NCI-H1694 (cell line): ENCODE measurements around the gene POTEF.
"Not testable (repeated sequence)": the region's sequence is repeated elsewhere in the genome, so short reads cannot be mapped to it uniquely, and the experiment has no call there.

ENCODE experiments used
- DNase-seq: peaks from one replicate; lab custom pipeline; 2025; lab: John Stamatoyannopoulos, UW

The POTEF gene

GRCh38 chr2:130129120-130129829 is at the start of gene POTEF:
POTEF (minus strand) TSS chr2:130129222; CDS start chr2:130120515, 8,707 bp downstream.
- not testable (repeated sequence) for DNase-seq

DNA sequence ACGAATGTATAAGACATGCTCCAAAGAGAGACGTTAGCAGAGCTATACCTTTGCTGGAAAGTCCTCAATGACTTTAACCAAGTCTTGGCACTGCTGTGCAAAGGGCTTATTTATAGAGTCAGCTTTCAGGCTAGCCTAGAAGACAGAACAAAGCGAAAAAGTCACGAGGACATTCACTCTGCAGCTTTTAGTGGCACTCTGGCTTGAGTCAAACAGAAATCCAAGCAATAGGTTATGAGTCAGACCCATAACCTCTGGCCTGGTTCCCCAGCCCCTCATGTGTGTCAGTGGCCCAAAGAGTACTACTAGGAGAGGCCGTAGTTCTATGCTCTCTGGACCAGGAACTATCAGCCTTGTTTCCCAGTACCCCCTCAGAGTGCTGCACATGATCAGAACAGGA is 45.8 kb upstream of the POTEF start:
- DNase-seq = not testable (repeated sequence)

DNA sequence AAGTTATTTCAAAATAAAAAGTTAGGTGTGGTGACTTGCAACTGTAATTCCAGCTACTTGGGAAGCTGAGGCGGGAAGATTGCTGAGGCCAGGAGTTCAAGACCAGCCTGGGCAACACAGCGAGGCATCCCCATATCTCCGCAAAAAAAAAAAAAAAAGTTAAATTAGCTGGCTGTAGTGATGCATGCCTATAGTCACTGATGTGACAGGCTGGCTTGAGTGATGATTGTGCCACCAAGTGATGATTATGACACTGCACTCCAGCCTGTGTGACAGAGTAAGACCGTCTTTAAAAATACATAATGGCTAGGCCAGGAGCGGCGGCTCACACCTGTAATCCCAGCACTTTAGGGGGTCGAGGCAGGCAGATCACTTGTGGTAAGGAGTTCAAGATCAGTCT is 40.9 kb upstream of the POTEF start:
- DNase-seq = no peak

DNA sequence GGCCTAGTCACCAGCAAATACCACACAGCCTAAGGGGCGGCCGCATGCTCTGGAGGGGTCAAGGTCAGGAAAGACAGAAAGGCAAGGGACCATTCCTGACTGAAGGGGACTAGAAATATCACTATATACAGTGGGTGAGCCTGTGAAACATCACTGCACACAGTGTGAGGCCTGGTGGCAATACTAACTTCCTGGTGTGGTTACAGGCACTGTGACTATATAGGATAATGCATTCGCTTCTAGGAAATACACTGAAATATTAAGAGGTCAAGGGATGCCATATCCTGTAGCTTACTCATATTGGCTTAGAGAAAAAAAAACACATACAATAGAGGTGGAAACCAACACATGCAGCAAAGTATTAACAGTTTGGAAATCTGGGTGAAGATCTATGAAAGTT is 40.1 kb upstream of the POTEF start:
- not testable (repeated sequence) for DNase-seq

- not testable (repeated sequence) for DNase-seq
Observed at GRCh38 chr2:130166611-130167010, 37.6 kb upstream of the POTEF start.

GRCh38 chr2:130165293-130166016 is 36.4 kb upstream of the POTEF start:
- no peak for DNase-seq

DNA sequence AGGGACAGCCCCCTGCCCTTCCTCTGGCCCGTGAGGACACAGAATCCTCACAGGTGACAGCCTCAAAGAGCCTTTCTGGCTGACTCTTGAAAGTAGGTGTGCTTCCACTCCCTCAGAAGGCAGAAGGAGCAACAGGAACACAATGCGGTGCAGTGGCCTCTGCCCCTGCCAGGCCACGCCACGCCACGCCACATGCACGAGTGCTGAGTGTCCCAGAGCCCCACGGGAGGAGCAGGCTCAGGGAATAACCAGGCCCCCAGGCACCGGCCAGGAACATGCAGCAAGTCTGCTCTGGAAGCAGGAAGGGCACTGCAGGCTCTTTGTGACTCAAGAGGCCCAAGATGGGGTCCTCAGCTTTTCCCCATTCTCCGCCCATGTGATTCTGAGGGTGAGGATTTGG is 33.9 kb upstream of the POTEF start:
- DNase-seq = no peak

DNA sequence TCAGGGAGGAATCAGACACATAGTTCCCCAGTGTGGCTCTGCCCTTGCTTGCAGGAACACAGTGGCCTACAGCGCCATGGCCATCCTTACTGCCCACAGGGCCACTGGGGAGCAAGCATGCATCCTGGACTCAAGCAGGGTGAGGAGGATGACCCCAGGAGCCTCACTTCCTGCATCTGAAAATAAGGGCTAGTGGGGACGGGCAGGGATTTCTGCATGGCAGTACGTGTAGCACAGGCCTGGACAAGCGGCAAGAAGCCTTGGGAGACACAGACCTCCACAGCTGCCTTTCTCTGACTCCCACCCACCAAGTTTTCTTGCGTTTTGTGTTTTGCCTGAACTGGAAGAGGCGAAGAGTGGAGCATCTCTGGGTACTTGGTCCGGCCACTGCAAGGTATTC is 33.5 kb upstream of the POTEF start:
- not testable (repeated sequence) for DNase-seq

GRCh38 chr2:130160838-130161705 is 32.0 kb upstream of the POTEF start:
- not testable (repeated sequence) for DNase-seq

- DNase-seq = no peak
Observed at GRCh38 chr2:130160131-130160530, 31.1 kb upstream of the POTEF start.

DNA sequence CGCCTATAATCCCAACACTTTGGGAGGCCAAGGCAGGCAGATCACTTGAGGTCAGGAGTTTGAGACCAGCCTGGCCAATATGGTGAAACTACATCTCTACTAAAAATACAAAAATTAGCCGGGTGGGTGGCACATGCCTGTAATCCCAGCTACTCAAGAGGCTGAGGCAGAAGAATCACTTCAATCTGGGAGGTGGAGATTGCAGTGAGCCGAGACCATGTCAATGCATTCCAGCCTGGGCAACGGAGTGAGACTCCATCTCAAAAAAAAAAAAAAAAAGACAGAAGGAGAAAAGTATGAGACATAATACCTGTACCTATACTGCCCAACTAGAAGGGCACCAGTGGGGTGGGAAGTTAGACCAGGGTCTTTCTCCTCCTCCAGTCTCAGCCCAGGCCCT is 30.4 kb upstream of the POTEF start:
- DNase-seq = not testable (repeated sequence)

DNA sequence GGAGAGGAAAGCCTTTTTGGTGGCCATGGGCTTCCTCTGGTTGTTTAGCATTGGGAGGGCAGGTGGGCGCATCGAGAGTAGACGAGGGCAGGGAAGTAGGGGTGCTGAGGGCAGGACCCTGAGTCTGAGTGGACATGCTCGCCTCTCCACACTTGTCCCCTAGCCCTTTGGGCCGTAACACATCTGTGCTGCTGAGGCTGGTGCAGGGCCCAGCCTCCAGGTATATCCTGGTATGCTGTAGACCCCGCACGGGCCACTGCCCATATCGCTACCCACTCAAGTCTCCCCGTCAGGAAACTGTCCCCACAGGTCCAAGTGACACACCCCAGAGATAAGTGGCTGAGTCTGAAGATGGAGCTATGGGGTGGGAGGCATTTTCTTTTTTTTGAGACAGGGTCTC is 29.6 kb upstream of the POTEF start:
- DNase-seq = no peak

GRCh38 chr2:130157825-130158514 is 28.9 kb upstream of the POTEF start:
- not testable (repeated sequence) for DNase-seq

DNA sequence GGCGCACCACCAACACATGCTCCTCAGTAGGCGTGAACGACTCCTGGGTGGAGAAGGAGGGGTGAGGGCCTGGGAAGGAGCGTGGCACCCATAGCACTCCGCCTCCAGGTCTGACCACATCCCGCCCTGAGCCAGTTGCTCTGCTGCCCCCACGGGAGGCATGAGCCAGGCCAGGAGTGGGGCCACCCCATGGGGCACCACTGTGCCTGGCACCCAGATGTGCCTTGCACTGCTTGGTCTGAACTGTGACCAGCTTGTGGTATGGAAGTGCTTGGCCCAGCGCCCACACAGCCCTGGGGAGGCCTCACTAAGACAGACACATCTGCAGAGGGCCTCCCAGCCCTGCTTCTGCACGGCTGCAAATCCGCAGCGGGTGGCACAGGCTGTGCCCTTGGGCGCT is 28.3 kb upstream of the POTEF start:
- DNase-seq = not testable (repeated sequence)

GRCh38 chr2:130156624-130157004 is 27.6 kb upstream of the POTEF start:
- DNase-seq = no peak

- peak; percentile 71 for DNase-seq
Observed at GRCh38 chr2:130155956-130156623, 27.1 kb upstream of the POTEF start.

GRCh38 chr2:130154773-130155765 is 26.0 kb upstream of the POTEF start:
- DNase-seq = no peak

- not testable (repeated sequence) for DNase-seq
Observed at GRCh38 chr2:130154423-130154770, 25.4 kb upstream of the POTEF start.

GRCh38 chr2:130153721-130154422 is 24.9 kb upstream of the POTEF start:
- DNase-seq = not testable (repeated sequence)
